NCI-H1048 (cell line): ENCODE data around the gene RIPK4.

Experiments used
- DNase-seq: peaks from one replicate; lab custom pipeline; 2025; lab: John Stamatoyannopoulos, UW

The RIPK4 gene

DNA sequence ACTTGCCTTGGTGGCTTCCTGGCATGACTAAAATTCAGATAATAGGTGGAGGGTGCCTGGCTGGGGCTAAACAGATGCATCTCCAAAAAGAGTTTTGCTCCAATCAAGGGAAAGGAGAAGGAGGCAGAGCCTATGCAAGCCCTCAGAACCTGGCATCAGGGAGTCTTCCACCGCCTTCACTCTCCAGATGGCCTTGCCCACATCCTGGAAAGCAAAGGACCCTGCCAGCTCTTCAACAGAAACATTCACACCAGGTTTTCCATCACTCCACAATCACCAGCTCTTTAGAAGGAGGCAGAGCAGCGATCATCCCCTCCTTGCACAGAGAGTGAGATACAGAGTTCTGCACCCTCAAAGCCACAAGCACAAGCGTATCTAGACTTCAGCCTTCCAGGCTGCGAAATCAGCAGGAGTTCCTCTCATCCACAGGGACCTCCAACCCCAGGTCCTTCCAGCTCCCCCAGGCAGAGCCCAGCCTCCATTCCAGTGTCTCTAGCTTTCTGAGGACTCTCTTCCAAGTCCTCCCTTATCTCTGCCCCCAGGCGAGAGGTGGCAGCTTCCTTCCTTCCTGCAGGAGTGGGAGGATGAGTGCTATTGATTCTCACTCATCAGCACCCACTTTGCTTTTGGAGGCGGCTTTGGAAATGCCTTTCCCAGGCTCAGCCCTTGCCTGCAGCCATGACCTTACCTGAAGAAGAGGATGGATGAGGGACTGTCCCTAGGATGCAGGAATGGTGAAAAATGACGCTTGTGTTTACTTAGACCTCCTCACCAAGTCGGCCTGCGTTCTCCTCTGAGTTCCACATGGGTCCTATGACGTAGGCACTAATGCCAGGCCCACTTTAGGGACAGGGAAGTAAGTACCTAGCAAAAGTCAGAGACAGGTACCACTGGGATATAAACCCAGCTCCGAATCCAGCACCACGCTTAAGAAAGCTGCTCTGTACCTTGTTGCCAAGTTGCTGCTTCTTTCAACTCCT lies 75.4 kb downstream of the RIPK4 start:
- no peak for DNase-seq
